GM12865 (cell line): ENCODE results near the gene NR2F6.
A peak's percentile ranks its signal among the peaks of the same experiment; 100 is the strongest.

Source experiments
- DNase-seq: peaks from one replicate; pipeline ENCODE4 v3.0.0; 2010; ENCODE audit warnings: low read depth
- H3K4me3 ChIP-seq: 2 replicates; pipeline ENCODE4 v1.5.1; 2011; ENCODE audit warnings: mild to moderate bottlenecking, low read depth, low read length, control low read depth
- CTCF ChIP-seq: IDR thresholded peaks from 2 replicates; pipeline ENCODE4 v1.5.1; 2011; ENCODE audit warnings: low read length, control low read depth, low read depth, inconsistent platforms; ENCODE audit not compliant: insufficient read depth; ENCODE audit errors: missing control alignments

Gene NR2F6

DNA sequence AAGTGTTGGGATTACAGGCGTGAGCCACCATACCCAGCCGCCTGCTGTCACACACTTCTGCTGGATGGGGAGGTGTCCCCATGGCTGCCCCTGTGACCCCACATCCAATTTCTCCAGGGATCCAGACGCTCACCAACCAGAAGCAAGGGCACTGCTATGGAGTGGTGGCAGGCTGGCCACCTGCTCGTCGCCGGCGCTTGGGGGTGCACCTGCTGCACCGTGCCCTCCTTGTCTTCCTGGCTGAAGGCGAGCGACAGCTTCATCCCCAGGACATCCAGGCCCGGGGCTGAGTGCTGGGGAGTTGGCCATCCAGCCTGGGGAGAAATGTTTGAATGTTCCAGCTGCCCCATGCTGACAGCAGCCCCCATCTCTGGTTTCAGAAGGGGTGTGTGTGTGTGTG lies 40.5 kb upstream of the NR2F6 start:
- H3K4me3 ChIP-seq, result no peak overlapping the region
- DNase-seq, result no peak
- TF ChIP-seq CTCF, result no peak

DNA sequence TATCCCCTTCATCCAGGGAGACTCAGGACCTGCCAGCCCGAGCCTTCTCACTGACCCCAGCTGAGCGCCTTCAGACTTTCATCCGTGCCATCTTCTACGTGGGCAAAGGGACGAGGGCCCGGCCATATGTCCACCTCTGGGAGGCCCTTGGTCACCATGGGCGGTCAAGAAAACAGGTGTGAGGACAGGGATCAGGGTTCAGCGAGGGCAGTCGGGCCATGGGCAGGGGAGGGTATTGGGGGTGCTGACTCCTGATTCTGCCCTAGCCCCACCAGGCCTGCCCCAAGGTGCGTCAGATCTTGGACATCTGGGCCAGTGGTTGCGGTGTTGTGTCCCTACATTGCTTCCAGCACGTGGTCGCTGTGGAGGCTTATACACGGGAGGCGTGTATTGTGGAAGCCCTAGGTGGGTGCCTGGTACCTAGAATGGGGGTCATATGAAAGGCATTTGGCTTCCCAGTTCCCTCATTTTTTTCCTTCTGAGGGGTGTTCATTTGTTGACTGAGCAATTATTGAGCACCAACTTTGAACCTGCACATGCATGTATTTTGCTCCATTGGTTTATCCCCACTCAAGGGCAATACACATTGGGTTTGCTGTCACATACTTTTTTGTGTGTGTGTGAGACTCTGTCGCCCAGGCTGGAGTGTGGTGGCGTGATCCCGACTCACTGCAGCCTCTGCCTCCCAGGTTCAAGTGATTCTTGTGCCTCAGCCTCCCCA lies 39.9 kb upstream of the NR2F6 start:
- no peak for DNase-seq
- no peak overlapping the region for H3K4me3 ChIP-seq
- no peak for TF ChIP-seq CTCF

DNA sequence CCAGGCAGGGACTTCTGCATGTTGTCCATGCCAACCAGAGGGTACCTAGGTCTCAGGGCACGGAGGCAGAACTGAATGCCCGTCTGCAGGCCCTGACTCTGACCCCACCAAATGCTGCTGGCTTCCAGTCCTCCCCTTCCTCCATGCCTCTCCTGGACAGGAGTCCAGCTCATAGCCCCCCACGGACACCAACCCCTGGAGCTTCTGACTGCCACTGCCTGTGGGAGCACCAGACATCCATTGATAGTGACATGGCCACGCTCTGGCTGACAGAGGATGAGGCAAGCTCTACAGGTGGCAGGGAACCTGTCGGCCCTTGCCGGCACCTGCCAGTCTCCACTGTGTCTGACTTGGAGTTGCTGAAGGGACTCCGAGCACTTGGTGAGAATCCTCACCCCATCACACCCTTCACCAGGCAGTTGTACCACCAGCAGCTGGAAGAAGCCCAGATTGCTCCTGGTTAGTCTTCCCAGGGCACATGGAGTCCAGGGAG lies 37.8 kb upstream of the NR2F6 start:
- H3K4me3 ChIP-seq, result no peak overlapping the region
- TF ChIP-seq CTCF, result no peak
- no peak for DNase-seq

DNA sequence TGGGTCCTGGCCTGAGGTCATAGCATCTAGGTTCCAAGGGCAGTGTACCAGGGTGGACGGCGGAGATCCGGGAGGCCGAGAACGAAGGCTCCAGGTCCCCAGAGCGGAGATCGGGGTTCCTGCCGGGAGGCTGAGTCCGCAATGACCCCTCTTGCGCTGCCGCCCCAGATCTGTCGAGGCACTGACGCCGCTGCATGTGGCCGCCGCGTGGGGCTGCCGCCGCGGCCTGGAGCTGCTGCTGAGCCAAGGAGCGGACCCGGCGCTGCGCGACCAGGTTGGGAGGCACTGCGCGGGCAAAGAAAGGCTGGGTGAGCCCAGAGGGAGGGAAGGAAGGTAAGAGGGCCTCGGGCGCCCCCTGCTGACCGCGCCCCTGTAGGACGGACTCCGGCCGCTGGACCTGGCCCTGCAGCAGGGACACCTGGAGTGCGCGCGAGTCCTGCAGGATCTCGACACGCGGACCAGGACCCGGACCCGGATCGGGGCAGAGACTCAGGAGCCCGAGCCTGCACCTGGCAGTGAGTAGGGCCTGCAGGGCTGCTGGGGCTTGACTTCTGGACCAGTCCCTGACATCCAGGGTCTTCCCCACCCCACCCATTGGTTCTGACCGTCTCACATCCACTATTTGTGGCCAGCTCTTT lies 36.9 kb upstream of the NR2F6 start:
- peak; percentile 97 for TF ChIP-seq CTCF
- peak; percentile 95 for DNase-seq

GRCh38 chr19:17281391-17282304 lies 35.9 kb upstream of the NR2F6 start, which contains the start of gene ANKLE1:
TSS of gene ANKLE1 (plus strand) at chr19:17281901. CDS start at chr19:17281921, 20 bp downstream.
- TF ChIP-seq CTCF, result no peak
- DNase-seq, result peak; percentile 86
- H3K4me3 ChIP-seq, result peak within 1 kb of the TSS; percentile 82

More for the DNA sequence above, 36.9 kb upstream of the NR2F6 start:
- H3K4me3 ChIP-seq, result peak overlapping the region; percentile 82

DNA sequence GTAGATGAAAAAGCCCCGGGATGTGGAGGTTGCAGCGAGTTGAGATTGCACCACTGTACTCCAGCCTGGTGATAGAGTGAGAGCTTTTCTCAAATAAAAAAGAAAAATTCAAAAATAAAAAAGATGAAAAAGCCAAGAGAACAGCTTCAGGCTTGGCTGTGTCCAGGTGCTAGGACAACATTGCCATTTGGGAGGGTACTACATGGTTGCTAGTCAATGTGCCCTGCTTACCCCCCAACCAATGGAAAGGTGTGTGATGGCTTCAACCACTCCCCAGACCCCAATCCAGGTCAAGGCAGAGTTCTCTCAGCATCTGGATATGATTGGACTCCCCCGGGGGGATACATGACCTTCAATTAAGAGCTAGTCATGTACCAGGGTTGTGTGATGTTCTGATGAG lies 33.7 kb upstream of the NR2F6 start:
- TF ChIP-seq CTCF, result no peak

More for the DNA sequence above, 33.7 kb upstream of the NR2F6 start:
- no peak for DNase-seq
- H3K4me3 ChIP-seq, result no peak overlapping the region
